ENCODE data around the gene TMEM120B.
"Not testable (repeated sequence)": the region's sequence is repeated elsewhere in the genome, so short reads cannot be mapped to it uniquely, and the experiment has no call there.

TMEM120B gene

GRCh38 chr12:121712461-121713256 is at the start of gene TMEM120B:
TMEM120B (plus strand) TSS chr12:121712752; CDS start chr12:121712896, 144 bp downstream.
- peak; percentile 81 for DNase-seq

DNA sequence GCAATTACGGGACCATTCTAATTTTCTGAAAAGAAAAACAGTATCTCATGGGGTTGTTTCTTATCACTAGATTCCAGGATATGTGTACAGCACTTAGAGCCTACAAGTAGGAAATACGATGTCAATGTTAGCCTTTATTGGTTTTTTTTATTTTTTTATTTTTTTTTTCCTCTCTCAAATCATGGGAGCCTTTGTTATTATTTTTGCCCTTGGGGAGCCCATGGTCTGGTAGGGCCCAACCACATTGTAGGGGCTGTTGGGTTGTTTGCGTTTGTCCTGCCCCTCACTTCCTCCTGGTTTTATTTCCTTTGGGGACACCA is 49.0 kb upstream of the TMEM120B start:
- no peak for DNase-seq

DNA sequence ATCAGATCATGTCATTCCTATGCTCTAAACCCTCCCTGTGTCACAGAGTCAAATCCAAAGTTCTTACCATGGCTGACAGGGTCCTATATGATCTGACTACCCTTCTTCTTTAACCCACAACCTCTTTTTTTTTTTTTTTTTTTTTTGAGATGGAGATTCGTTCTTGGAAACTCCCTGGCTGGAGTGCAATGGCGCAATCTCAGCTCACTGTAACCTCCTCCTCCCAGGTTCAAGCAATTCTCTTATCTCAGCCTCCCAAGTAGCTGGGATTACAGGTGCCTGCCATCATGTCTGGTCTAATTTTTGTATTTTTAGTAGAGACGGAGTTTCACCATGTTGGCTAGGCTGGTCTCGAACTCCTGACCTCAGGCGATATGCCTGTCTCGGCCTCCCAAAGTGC is 45.7 kb upstream of the TMEM120B start:
- not testable (repeated sequence) for DNase-seq

GRCh38 chr12:121668750-121669520 is 43.6 kb upstream of the TMEM120B start:
- peak; percentile 29 for DNase-seq

DNA sequence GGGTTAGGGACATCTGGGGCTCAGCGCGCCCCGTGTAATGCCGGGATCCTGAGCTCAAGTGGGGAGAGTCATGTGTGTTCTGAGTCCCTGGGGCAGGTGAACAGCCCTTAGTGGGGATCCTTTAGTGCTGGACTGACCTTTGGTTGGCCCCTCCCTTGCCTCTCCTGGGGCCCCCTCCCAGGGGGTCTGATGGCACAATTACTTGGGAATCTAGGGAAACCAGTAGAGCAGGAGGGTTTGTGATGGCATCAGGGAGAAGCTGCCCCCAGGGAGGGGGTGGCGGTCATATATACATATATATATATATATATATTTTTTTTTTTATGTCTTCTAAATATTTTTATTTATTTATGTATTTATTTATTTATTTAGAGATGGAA is 43.0 kb upstream of the TMEM120B start, which contains the start of gene MORN3:
MORN3 (minus strand) TSS at position 134 of the 380 bp plus-strand sequence. CDS start 171 bp downstream, outside the sequence.
- DNase-seq = no peak

DNA sequence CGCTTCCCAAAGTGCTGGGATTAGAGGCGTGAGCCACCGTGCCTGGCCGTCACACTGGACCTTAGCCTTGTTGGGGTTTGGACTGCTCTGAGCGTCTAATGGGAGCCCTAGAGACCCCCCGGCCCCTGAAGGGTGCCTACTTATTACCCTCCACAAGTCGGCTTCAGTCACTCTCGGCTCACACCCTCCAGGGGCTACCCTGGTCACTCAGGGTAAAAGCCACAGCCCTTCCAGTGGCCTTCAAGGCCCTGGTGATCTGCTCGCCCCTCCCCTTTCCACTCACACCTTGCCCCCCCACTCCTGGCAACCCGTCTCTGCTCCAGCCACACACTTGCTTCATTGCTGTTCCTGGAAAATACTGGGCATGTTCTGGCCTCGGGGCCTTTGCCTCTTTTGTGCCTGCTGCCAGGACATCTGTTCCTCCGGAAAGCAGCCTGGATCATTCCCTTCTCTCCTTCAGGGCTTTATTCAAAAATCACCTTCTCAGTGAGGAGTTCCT is 39.5 kb upstream of the TMEM120B start:
- DNase-seq = no peak

- no peak for DNase-seq
Measured at GRCh38 chr12:121676190-121676589, 36.4 kb upstream of the TMEM120B start.

DNA sequence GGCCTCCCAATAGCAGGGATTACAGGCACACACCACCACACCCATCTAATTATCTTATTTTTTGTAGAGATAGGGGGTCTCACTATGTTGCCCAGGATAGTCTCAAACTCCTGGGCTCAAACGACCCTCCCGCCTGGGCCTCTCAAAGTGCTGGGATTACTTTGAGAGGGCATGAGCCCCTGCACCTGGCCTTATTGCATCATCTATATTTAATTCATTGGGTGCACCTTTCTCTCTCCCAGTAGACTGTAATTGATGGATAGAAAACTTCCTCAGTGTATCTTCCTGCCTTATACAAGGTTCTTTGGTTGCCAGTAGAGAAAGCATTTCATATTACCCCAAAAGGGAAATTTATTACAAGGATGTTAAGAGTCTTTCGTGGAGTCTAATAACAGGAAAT is 34.2 kb upstream of the TMEM120B start:
- no peak for DNase-seq

DNA sequence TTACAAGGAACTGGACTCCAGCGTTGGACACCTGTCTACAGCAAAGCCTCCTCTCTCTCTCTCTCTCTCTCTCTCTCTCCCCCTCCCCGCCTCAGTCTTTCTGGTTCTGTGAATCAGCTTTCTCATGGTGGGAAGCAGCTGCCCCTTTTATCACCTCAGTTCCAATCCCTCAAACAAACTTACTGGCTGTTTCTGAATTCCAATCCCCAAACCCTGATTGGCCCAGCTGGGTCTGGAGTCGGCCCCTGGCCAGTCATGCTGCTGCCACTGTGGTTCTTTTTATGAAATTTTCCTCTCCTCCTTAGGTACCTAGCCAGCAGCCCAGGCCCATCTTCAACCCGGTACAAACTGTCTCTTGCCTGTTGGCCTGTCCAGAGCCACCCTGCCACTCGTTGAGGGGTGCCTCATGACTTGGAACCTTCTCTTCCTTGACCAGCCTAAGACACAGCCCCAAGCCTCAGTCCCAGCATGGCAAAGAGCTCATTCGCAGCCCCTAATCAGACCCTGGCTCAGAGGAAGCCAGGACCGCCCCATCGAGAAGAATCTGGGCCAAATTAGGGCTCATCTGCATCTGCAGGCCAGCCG is 33.7 kb upstream of the TMEM120B start:
- DNase-seq = no peak

DNA sequence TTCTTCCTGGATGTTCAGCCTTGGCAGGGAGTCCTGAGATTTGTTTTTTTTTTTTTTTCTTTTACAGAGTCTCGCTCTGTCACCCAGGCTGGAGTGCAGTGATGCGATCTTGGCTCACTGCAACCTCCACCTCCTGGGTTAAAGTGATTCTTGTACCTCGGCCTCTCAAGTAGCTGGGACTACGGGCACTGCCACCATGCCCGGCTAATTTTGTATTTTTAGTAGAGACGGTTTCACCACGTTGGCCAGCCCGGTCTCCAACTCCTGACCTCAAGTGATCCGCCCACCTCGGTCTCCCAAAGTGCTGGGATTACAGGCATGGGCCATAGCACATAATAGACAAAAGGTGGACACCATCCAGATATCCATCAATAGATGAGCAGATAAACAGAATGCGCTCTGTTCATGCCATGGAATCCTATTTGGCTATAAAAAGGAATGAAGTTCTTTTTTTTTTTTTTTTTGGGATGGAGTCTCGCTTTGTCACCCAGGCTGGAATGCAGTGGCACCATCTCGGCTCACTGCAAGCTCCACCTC is 32.8 kb upstream of the TMEM120B start:
- DNase-seq = not testable (repeated sequence)

DNA sequence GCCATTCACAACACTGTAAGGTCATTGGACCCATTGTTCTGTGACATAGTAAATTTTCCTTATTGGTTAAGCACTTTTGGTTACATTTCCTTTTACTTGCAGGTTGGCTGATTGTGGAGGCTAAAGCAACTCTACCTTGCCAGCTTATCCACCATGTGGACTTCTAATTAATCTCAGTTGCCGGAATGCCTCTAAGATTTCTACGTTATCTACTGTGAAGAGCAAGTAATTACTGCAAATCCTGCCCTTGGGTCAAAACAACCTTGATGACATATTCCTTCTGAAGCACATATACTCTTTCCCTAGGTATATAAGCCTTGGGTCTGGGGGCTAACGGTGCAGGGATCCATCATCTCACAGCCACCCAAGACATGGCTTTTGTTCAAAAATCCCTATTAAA is 23.6 kb upstream of the TMEM120B start:
- no peak for DNase-seq

- DNase-seq = no peak
Measured at GRCh38 chr12:121689430-121689829, 23.1 kb upstream of the TMEM120B start.

GRCh38 chr12:121692744-121693143 is 19.8 kb upstream of the TMEM120B start:
- not testable (repeated sequence) for DNase-seq

DNA sequence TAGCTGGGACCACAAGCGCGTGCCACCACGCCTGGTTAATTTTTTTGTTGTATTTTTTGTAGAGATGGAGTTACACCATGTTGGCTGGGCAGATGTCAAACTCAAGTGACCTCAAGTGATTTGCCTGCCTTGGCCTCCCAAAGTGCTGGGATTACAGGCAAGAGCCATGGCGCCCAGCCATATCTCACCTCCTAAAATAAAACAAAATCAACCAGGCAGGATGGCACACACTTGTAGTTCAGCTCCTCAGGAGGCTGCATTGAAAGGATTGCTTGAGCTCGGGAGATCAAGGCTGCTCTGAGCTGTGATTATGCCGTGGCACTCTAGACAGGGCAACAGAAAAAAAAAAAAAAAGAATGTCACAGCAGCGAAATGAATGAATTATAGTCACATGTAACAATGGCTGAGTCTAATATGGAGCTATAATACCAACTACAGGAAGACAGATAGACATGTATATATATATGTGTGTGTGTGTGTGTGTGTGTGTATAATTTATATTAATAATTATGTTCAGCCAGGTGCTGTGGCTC is 19.3 kb upstream of the TMEM120B start:
- DNase-seq = no peak

DNA sequence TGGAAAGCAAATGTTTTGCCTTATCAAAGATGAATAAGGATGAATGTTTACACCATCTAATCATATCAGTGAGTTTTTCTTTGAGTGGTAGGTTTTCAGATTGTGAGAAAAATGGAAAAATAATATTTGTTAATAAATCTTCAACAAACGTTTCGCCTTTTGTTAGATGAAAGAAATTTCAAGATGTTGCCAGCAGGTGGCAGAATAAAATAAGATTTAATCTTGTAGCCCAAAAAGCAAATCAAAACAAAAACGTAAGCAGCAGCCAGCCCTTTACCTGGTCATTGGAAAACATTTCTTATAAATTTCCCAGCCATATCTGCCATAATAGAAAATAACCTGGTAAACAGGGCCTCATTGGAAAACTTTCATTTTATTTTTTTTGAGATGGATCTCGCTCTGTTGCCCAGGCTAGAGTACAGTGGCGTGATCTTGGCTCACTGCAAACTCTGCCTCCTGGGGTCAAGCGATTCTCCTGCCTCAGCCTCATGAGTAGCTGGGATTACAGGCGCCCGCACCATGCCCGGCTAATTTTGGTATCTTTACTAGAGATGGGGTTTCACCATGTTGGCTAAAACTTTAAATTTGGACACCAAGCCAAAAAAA is 15.4 kb upstream of the TMEM120B start:
- no peak for DNase-seq

- not testable (repeated sequence) for DNase-seq
Measured at GRCh38 chr12:121697861-121698260, 14.7 kb upstream of the TMEM120B start.

- DNase-seq = no peak
Measured at GRCh38 chr12:121701667-121702277, 10.8 kb upstream of the TMEM120B start.

GRCh38 chr12:121702944-121703343 is 9.6 kb upstream of the TMEM120B start:
- no peak for DNase-seq

GRCh38 chr12:121705514-121705913 is 7.0 kb upstream of the TMEM120B start:
- no peak for DNase-seq

DNA sequence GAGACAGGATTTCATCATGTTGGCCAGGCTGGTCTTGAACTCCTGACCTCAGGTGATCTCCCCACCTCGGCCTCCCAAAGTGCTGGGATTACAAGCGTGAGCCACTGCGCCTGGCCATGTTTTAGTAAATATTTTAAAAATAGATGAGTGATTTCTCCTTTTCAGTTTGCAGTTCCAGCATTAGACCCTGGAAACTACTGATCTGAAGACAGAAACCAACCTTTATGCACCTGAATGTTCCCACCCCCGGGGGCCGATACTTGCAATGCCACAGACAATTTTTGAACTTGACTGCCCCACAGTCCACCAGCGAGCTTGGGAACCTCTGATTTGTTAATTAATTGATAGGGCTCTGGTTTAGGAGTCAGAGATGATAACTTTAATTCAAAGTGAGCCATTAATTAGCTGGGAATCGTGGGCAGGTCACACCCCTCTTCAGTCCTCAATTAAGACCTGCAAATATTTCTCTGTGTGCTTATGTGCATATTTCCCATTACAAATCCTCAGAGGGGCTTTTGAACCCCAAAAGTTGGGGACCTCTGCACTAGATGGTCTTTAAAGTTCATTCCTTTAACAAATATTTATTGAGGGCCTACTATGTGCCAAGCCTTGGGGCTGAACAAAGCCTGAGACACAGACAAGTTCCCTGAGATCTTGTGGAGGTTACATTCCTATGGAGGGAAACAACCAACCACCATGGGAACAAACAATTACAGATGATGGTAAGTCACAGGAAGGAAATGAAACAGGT is 4.1 kb upstream of the TMEM120B start:
- DNase-seq = no peak

DNA sequence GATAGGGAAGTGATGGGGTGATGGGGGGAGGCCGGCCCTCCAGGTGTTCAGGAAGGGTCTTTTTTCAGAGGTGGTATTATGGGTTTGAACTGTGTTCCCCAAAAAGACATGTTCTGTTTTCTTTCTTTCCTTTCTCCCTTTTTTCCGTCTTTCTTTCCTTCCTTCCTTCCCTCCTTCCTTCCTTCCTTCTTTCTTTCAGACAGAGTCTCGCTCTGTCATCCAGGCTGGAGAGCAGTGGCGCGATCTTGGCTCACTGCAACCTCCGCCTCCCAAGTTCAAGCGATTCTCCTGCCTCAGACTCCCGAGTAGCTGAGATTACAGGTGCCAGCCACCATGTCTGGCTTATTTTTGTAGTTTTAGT is 3.5 kb upstream of the TMEM120B start:
- DNase-seq = not testable (repeated sequence)

All from activated effector memory CD4-positive, alpha-beta T cell treated with Interleukin-2 at 50 U/mL for 16 hours (primary cell).